Measurements from ENCODE around the gene UBAC1.

UBAC1 gene

GRCh38 chr9:135886147-135886981 lies 74.8 kb downstream of the UBAC1 start:
- peak; percentile 42 for DNase-seq (ENCODE audit: low spot score)
- H3K27ac ChIP-seq, result peak overlapping the region; percentile 84
- ChIA-PET CTCF (interaction anchor here (0.6 to 0.9 kb wide), 4 partner anchors 9 to 310 kb away, joined by 3 to 6 read pairs (median 4); no protein-coding TSS in a partner anchor), POLR2A (ENCODE audit: low non-redundant PET) (no interaction called here)
- TF ChIP-seq, protein P1, sequence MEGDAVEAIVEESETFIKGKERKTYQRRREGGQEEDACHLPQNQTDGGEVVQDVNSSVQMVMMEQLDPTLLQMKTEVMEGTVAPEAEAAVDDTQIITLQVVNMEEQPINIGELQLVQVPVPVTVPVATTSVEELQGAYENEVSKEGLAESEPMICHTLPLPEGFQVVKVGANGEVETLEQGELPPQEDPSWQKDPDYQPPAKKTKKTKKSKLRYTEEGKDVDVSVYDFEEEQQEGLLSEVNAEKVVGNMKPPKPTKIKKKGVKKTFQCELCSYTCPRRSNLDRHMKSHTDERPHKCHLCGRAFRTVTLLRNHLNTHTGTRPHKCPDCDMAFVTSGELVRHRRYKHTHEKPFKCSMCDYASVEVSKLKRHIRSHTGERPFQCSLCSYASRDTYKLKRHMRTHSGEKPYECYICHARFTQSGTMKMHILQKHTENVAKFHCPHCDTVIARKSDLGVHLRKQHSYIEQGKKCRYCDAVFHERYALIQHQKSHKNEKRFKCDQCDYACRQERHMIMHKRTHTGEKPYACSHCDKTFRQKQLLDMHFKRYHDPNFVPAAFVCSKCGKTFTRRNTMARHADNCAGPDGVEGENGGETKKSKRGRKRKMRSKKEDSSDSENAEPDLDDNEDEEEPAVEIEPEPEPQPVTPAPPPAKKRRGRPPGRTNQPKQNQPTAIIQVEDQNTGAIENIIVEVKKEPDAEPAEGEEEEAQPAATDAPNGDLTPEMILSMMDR (conservative IDR thresholded peaks at IDR 0.05; ENCODE audit: low read depth), result no peak

GRCh38 chr9:135885100-135885853 lies 75.9 kb downstream of the UBAC1 start:
- ChIA-PET CTCF (interaction anchor here (0.8 kb wide), 1 partner anchor 217 kb away, joined by 4 read pairs; no protein-coding TSS in a partner anchor), POLR2A (ENCODE audit: low non-redundant PET) (no interaction called here)
- DNase-seq (ENCODE audit: low spot score), result no peak
- TF ChIP-seq, protein P1 (conservative IDR thresholded peaks at IDR 0.05; ENCODE audit: low read depth), result no peak
- peak overlapping the region; percentile 36 for H3K27ac ChIP-seq

- peak overlapping the region; percentile 36 for H3K27ac ChIP-seq
- no peak for DNase-seq (ENCODE audit: low spot score)
- ChIA-PET CTCF (no interaction called here), POLR2A (ENCODE audit: low non-redundant PET) (no interaction called here)
- TF ChIP-seq, protein P1 (conservative IDR thresholded peaks at IDR 0.05; ENCODE audit: low read depth), result no peak
Measured at GRCh38 chr9:135884328-135885035, 76.7 kb downstream of the UBAC1 start.

GRCh38 chr9:135883410-135884089 lies 77.6 kb downstream of the UBAC1 start:
- POLR2A ChIA-PET (ENCODE audit: low non-redundant PET), result no interaction called here
- TF ChIP-seq, protein P1 (conservative IDR thresholded peaks at IDR 0.05; ENCODE audit: low read depth), result no peak
- H3K27ac ChIP-seq, result peak overlapping the region; percentile 2; the same call in 1 of the 2 replicates
- no peak for DNase-seq (ENCODE audit: low spot score)
- CTCF ChIA-PET, result no interaction called here

Measured in RWPE1 (cell line).